Fibroblast of villous mesenchyme (primary cell): ENCODE measurements around the gene HIPK4. TPM values are rescaled to one million over a fixed set of nuclear protein-coding genes. Genes with fewer than 3 reads are reported as not detected.
"Not testable (repeated sequence)": the region's sequence is repeated elsewhere in the genome, so short reads cannot be mapped to it uniquely, and the experiment has no call there.

Experiments
- DNase-seq: peaks from one replicate; pipeline ENCODE4 v3.0.0-alpha.2; 2010; ENCODE audit warnings: low read depth
- H3K4me3 ChIP-seq: 2 replicates; pipeline ENCODE4 v1.5.1; 2011; ENCODE audit warnings: low read depth, mild to moderate bottlenecking, low read length
- CTCF ChIP-seq: IDR thresholded peaks from 2 replicates; pipeline ENCODE4 v1.5.1; 2012; ENCODE audit warnings: low read depth, mild to moderate bottlenecking, low read length; ENCODE audit not compliant: insufficient read depth
- total RNA-seq: library from RNA; depleted of rRNA; stranded (reverse); fragments of >200 nt; gene quantifications from 2 replicates; pipeline ENCODE4 v1.2.3, GENCODE V29; 2012

HIPK4 gene
- total RNA-seq, 1 donor: under 0.01 TPM

- TF ChIP-seq CTCF: no peak
- H3K4me3 ChIP-seq: no peak overlapping the region
- DNase-seq: no peak
Observed at GRCh38 chr19:40339018-40339728, 50.8 kb downstream of the HIPK4 start.

- no peak for DNase-seq
- H3K4me3 ChIP-seq: no peak overlapping the region
- no peak for TF ChIP-seq CTCF
Observed at GRCh38 chr19:40337594-40337993, 52.4 kb downstream of the HIPK4 start.

- no peak overlapping the region for H3K4me3 ChIP-seq
- DNase-seq: no peak
- no peak for TF ChIP-seq CTCF
Observed at GRCh38 chr19:40337107-40337506, 52.9 kb downstream of the HIPK4 start.

GRCh38 chr19:40336601-40336900 is 53.4 kb downstream of the HIPK4 start:
- no peak overlapping the region for H3K4me3 ChIP-seq
- TF ChIP-seq CTCF: no peak
- DNase-seq: no peak

- no peak overlapping the region for H3K4me3 ChIP-seq
- no peak for DNase-seq
- no peak for TF ChIP-seq CTCF
Observed at GRCh38 chr19:40335855-40336600, 54.0 kb downstream of the HIPK4 start.

GRCh38 chr19:40335101-40335500 is 54.9 kb downstream of the HIPK4 start:
- TF ChIP-seq CTCF: no peak
- no peak overlapping the region for H3K4me3 ChIP-seq
- no peak for DNase-seq

GRCh38 chr19:40333083-40333482 is 56.9 kb downstream of the HIPK4 start:
- H3K4me3 ChIP-seq, DNase-seq: not testable (repeated sequence)
